HCT116 (cell line): ENCODE data around the gene ZNHIT3.
"Not testable (repeated sequence)": the region's sequence is repeated elsewhere in the genome, so short reads cannot be mapped to it uniquely, and the experiment has no call there.

ENCODE experiments used
- POLR2A ChIP-seq: IDR thresholded peaks from 2 replicates; pipeline ENCODE4 v1.7.0; 2011; ENCODE audit warnings: borderline replicate concordance; ENCODE audit not compliant: insufficient read depth, insufficient read length; ENCODE audit errors: extremely low read depth
- POLR2AphosphoS5 ChIP-seq: IDR thresholded peaks from 2 replicates; pipeline ENCODE4 v1.6.1; 2011; ENCODE audit warnings: mild to moderate bottlenecking, low read depth, low read length, moderate library complexity
- YY1 ChIP-seq: IDR thresholded peaks from 2 replicates; pipeline ENCODE4 v1.6.1; 2011; ENCODE audit warnings: low read length, low read depth, moderate library complexity, mild to moderate bottlenecking; ENCODE audit not compliant: insufficient replicate concordance; ENCODE audit errors: extremely low read depth
- ZNF274 ChIP-seq: fragments of 200-500 bp; sonication (Bioruptor generic); IDR thresholded peaks from 2 replicates; pipeline ENCODE4 v1.6.1; 2014; ENCODE audit warnings: mild to moderate bottlenecking, low read depth, low read length, inconsistent platforms
- TF ChIP-seq, protein P1 (sequence below), 3 experiments: fragments of 200-600 bp in 1 of 3; sonication (generic) in 1 of 3; IDR thresholded peaks in 2 of 3; conservative IDR thresholded peaks in 1 of 3; 2 replicates each; pipeline ENCODE4 v1.5.1; 2012 to 2017; ENCODE audit warnings: low read depth in 2 of 3, low read length in 2 of 3, antibody characterized with exemption in 1 of 3, borderline replicate concordance in 1 of 3, control low read depth in 1 of 3, mild to moderate bottlenecking in 1 of 3, mixed read lengths in 1 of 3, mixed run types in 1 of 3, moderate library complexity in 1 of 3; ENCODE audit not compliant: insufficient read depth in 1 of 3

DNA sequence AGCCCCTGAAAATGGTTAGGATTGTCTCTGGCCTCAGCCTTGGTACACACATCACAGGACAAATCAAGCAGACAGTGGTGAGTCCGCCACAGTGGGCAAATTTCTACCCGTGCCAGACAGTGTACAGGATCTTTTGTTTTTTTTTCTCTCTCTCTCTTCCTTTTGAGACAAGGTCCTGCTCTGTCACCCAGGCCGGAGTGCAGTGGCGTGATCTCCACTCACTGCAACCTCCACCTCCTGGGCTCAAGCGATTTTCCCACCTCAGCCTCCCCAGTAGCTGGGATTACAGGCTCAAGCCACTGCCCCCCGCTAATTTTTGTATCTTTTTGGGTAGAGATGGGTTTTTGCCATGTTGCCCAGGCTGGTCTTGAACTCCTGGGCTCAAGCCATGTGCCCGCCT is 2.5 kb upstream of the ZNHIT3 start:
- TF ChIP-seq POLR2A, ZNF274, YY1, POLR2AphosphoS5: not testable (repeated sequence)
- TF ChIP-seq, protein P1, sequence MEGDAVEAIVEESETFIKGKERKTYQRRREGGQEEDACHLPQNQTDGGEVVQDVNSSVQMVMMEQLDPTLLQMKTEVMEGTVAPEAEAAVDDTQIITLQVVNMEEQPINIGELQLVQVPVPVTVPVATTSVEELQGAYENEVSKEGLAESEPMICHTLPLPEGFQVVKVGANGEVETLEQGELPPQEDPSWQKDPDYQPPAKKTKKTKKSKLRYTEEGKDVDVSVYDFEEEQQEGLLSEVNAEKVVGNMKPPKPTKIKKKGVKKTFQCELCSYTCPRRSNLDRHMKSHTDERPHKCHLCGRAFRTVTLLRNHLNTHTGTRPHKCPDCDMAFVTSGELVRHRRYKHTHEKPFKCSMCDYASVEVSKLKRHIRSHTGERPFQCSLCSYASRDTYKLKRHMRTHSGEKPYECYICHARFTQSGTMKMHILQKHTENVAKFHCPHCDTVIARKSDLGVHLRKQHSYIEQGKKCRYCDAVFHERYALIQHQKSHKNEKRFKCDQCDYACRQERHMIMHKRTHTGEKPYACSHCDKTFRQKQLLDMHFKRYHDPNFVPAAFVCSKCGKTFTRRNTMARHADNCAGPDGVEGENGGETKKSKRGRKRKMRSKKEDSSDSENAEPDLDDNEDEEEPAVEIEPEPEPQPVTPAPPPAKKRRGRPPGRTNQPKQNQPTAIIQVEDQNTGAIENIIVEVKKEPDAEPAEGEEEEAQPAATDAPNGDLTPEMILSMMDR (IDR thresholded peaks at IDR 0.05 in 2 of 3, conservative IDR thresholded peaks at IDR 0.05 in 1 of 3; ENCODE audit: borderline replicate concordance in 1 of 3, insufficient read depth in 1 of 3, low read depth in 2 of 3, low read length in 2 of 3), result not testable (repeated sequence)
